GM12875 (cell line): ENCODE measurements around the gene SNRK.

Experiments used
- H3K4me3 ChIP-seq: one replicate; pipeline ENCODE4 v1.5.1; 2011; ENCODE audit warnings: low read depth, low read length, control low read depth
- CTCF ChIP-seq: IDR thresholded peaks from 2 replicates; pipeline ENCODE4 v1.5.1; 2011; ENCODE audit warnings: low read depth, mild to moderate bottlenecking, control low read depth, inconsistent platforms, low read length, moderate library complexity, borderline replicate concordance; ENCODE audit not compliant: insufficient read depth

The SNRK gene

DNA sequence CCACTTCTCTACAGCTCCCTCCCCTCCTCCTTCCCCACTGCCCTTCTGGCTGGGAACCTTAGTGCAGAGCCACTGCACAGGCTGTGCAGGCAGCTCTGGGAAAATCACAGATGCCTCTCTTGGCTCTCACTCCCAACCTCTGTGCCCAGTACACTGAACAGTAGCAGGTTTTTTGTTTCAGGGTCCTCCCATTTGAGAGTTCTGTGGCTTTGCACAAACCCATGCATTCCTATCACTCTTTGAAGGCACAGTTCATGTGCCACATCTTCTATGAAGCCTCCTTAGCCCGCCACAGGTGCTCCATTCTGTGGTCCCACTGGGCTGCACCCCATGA is 103.9 kb downstream of the SNRK start:
- no peak overlapping the region for H3K4me3 ChIP-seq
- TF ChIP-seq CTCF = no peak

DNA sequence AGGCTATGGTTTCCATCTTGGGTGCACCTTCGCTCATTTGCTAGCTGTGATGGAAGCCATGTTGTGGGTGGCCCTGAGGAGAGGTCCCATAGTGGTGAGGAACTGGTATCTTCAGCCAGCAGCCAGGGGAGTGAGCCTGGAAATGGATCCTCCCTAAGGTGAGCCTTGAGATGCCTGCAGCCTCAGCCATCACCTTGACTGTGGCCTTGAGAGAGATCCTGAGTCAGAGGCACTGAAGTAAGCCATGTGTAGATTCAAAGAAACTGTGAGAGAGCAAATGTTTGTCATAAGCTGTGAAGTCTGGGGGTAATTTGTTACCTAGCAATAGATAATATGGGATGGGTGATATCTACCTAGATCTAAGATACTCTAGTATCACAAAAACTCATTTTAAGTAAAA is 105.3 kb downstream of the SNRK start:
- no peak for TF ChIP-seq CTCF
- no peak overlapping the region for H3K4me3 ChIP-seq

DNA sequence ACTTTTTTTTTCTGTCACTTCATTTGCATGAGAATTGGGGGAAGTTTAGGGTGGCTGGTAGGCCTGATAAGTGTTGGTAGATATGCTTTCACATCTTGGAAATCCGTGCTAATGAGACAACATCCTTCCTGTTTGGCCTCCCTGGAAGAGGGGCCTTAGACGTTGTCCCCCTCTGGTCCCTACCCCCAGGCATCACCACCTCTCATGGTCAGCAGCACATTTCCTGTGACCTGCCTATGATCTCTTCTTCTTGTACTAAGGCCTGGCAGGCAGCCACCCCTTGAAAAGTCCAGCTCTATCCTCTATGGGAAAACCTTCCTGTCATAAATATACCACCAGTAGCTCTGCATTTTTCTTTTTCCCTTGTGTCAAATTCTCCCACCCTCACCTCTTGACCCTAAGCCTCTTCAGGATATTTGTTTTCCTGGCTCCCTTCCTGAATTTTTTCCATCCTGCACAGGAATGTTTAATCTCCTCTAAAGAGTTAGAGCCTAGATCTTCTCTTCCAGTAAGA is 107.8 kb downstream of the SNRK start:
- TF ChIP-seq CTCF = no peak
- no peak overlapping the region for H3K4me3 ChIP-seq

DNA sequence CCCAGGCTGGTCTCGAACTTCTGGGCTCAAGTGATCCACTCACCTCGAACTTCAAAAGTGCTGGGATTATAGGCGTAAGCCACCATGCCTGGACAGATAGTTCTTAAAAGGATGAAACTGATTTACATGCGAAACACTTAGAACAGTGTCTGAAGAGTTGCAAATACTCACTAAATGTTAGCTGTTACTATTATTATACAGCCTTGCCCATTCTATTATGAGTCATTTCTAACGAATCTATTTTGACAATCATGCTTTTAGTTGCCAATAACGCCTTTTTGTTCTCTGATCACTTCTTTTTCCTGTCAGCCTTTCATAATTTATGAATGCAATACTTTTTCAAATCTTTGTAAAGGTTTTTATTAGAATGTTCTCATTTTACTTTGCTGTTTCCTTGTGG is 112.7 kb downstream of the SNRK start:
- no peak overlapping the region for H3K4me3 ChIP-seq
- no peak for TF ChIP-seq CTCF

DNA sequence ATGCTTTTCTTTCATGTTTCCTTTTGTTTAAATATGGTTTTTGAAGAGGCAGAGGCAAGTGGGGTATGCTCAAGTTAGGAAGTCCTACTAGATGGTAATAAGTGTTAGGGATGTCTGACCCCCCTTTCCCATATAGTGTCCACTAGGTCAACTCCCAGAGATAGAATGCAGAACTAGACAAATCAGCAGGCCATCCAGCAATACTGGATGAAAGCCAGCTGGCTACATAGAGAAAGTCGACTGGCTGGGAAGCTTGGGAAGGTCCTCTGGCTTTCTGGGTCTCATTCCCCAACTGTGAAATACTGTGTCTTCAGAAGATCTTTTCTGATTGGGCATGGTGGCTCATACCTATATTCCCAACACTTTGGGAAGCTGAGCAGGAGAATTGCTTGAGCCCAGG is 113.8 kb downstream of the SNRK start:
- TF ChIP-seq CTCF = no peak
- H3K4me3 ChIP-seq = no peak overlapping the region
